ENCODE measurements around the gene SUSD6. TPM values are rescaled to one million over a fixed set of nuclear protein-coding genes. Genes with fewer than 3 reads are reported as not detected.

SUSD6 gene
- total RNA-seq, 1 experiment from 2014 or later = 3.7 TPM

DNA sequence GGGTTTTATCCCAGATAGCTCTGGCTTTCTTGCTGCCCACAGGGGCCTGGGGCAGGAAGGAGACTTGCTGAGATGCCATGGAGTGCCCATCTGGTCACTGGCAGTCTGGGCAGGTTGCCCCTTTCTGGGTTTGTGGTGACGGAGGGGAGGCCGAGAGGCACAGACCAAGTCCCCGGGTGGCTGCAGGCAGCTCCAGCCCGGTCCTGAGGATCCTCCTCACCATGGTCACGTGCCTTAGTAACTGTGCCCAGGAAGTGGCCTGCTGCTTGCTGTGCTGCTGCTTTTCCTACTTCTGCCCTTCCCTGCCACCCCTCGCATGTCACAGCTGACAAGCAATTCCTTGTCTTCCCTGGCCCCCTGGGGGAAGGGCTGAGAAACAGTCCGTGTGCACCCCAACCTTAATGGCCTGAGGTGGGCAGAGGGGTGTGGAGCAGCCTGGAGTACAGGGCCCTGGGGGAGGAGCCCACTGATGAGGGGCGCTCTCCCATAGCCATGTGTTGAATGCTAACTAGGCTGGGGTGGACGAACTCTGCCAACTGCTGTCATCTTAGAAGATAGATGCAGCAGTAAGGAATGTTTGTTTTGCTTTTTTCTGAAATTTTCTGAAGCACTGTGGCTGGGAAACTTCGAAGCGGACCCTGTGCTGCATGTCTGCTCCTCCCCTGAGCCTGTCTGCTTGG is 100.6 kb downstream of the SUSD6 start:
- no peak for DNase-seq
- Histone ChIP-seq H4K20me1 (ENCODE audit: control insufficient read depth, insufficient read depth, insufficient read length) (no peaks in the 10 kb centered on the region), H3K18ac (ENCODE audit: insufficient read length, low read depth, low read length) (peak overlapping the region; percentile 0), H3K27me3 (ENCODE audit: insufficient read depth, low read length) (no peaks in the 10 kb centered on the region), H3K27ac (ENCODE audit: insufficient read length, low read depth, low read length) (no peak overlapping the region), H4K8ac (replicated peaks; ENCODE audit: insufficient read length, low read depth, low read length) (no peak overlapping the region), H2BK120ac (ENCODE audit: low read depth, low read length, poor library complexity, severe bottlenecking) (no peak overlapping the region), H3K4ac (ENCODE audit: low read depth, low read length) (no peak overlapping the region), H3K56ac (ENCODE audit: insufficient read length, low read depth, low read length) (no peak overlapping the region), H3K4me2 (ENCODE audit: insufficient read depth, insufficient read length, low read length) (no peak overlapping the region), H2BK15ac (ENCODE audit: low read depth, low read length) (no peak overlapping the region), H3K23ac (ENCODE audit: insufficient read length, low read depth, low read length) (no peak overlapping the region), H3T11ph (ENCODE audit: low read length) (no peak overlapping the region), H3K9ac (ENCODE audit: extremely low read depth, insufficient read length, low read length) (no peak overlapping the region), H2BK20ac (ENCODE audit: low read depth, low read length, poor library complexity, severe bottlenecking) (no peak overlapping the region), H3K79me2 (ENCODE audit: insufficient read depth, low read length) (no peaks in the 10 kb centered on the region), H3K23me2 (ENCODE audit: insufficient read length, low read depth, low read length, poor library complexity, severe bottlenecking) (no peaks in the 10 kb centered on the region), H3K4me1 (ENCODE audit: insufficient read depth, low read length) (peaks cover 5% of the 10 kb centered on the region; the same call in 1 of the 2 replicates), H3K9me3 (ENCODE audit: control insufficient read depth, low read depth, low read length) (no peaks in the 10 kb centered on the region), H2AK5ac (ENCODE audit: insufficient read length, low read length) (no peak overlapping the region), H4K5ac (ENCODE audit: insufficient read length, low read depth, low read length) (no peak overlapping the region), H4K91ac (ENCODE audit: insufficient read length, low read depth, low read length) (no peak overlapping the region), H2BK12ac (ENCODE audit: insufficient read length, low read depth, low read length) (no peak overlapping the region), H3K79me1 (ENCODE audit: insufficient read depth, low read depth, low read length, poor library complexity, severe bottlenecking) (no peaks in the 10 kb centered on the region), H2BK5ac (ENCODE audit: insufficient read length, low read length) (no peak overlapping the region), H2AFZ (ENCODE audit: low read length) (no peak overlapping the region), H3K14ac (ENCODE audit: insufficient read depth, low read length) (peak overlapping the region; percentile 30; the same call in 1 of the 2 replicates)
- H3K27me3 Mint-ChIP-seq (ENCODE audit: low read depth) = no peaks in the 10 kb centered on the region
- peaks cover 67 to 70% of the 10 kb centered on the region in 2 experiments for H3K4me1 Mint-ChIP-seq
- H3K4me3 Mint-ChIP-seq = no peak overlapping the region
- H3K36me3 Mint-ChIP-seq (ENCODE audit: insufficient read depth in 1 of 3, low read depth in 3 of 3) = no peaks in the 10 kb centered on the region
- WGBS (ENCODE audit: extremely low coverage, insufficient read length, low lambda C conversion rate) = no CpG with 5 or more reads among the region's 11 CpGs
- no peaks in the 10 kb centered on the region; a peak in 1 of 5 replicates for H3K9me3 Mint-ChIP-seq
- no peak for TF ChIP-seq CTCF (conservative IDR thresholded peaks at IDR 0.05)
- peak overlapping the region; percentile 53 to 99 (median 98); a peak in 5 of 7 replicates for H3K27ac Mint-ChIP-seq
